ENCODE results near the gene CCDC106. TPM values are rescaled to one million over a fixed set of nuclear protein-coding genes. Genes with fewer than 3 reads are reported as not detected.

CCDC106 gene
- total and polyA plus RNA-seq, 7 experiments from 2014 or later = 2.1 to 9.6 (median 3.7) TPM

DNA sequence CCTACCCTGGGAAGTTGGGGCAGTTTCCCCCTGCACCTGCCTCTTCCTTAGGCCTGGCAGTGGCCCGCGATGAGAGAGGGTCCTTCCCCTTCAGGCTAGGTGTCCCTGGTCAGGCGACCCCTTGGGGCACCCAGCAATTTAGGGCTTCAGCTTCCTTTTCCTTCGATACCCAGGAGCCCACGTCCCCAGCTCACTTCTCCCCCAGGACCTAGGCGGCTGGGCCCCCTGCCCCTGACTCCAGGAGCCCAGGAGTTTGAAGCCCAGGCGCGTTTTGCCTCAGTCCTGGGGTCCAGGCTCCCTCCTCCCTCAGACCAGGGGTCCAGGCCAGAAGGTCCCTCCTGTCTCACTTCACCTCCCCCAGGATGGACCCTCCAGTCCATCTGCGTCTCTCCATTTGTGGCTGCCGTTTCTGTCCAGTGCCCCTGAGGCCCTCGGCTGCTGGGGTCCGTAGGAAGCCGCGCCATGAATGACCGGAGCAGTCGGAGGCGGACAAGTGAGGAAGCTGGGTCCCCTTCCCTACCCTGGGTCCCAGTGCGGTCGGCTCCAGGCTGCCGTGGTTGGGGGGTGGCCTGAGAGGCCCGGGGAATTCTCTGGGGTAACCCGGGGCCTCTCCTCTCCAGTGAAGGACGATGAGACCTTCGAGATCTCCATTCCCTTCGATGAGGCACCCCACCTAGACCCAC lies 714 bp downstream of the CCDC106 start:
- DNase-seq (no peak), ATAC-seq (no peak)
- H3K4me3 ChIP-seq (ENCODE audit: low read length) = peak overlapping the region; percentile 75
- Mint-ChIP-seq H3K4me1 (peaks cover 16 to 50% (median 36%) of the 10 kb centered on the region in 7 donors), H3K27ac (peak overlapping the region in 7 of 9 donors; percentile 47 to 83 (median 55)), H3K4me3 (peak overlapping the region; percentile 67 to 90 (median 78)), H3K27me3 (peaks cover 0 to 2% (median 0%) of the 10 kb centered on the region in 5 donors), H3K36me3 (peaks cover 0 to 10% (median 0%) of the 10 kb centered on the region in 5 donors), H3K9me3 (peaks cover 0 to 2% (median 0%) of the 10 kb centered on the region in 11 donors)
- H3K9me3 ChIP-seq (ENCODE audit: control insufficient read depth in 2 of 3, low read length in 3 of 3) = no peaks in the 10 kb centered on the region
- ChIA-PET POLR2A (interaction anchor here (0.6 to 9.2 kb wide), 2 partner anchors 13 to 187 kb away, joined by 3 to 154 read pairs; no protein-coding TSS in a partner anchor), CTCF (interaction anchor here (1.0 to 2.7 kb wide), 3 partner anchors 9 to 16 kb away, joined by 3 to 17 read pairs (median 4); no protein-coding TSS in a partner anchor)
- H3K4me1 ChIP-seq (ENCODE audit: control insufficient read depth in 2 of 2, insufficient read depth in 2 of 2, low read length in 2 of 2) = peaks cover 16 to 22% of the 10 kb centered on the region in 2 donors
- peak overlapping the region; percentile 76 for H3K27ac ChIP-seq (ENCODE audit: low read depth, low read length)
- H3K27me3 ChIP-seq (ENCODE audit: control insufficient read depth in 2 of 2, insufficient read depth in 2 of 2, low read length in 2 of 2) = no peaks in the 10 kb centered on the region
- intact Hi-C loops (cut with micrococcal nuclease) = no loop called here
- peaks cover 0 to 14% (median 0%) of the 10 kb centered on the region in 3 experiments for H3K36me3 ChIP-seq (ENCODE audit: control insufficient read depth in 2 of 3, insufficient read depth in 3 of 3, low read length in 3 of 3)

DNA sequence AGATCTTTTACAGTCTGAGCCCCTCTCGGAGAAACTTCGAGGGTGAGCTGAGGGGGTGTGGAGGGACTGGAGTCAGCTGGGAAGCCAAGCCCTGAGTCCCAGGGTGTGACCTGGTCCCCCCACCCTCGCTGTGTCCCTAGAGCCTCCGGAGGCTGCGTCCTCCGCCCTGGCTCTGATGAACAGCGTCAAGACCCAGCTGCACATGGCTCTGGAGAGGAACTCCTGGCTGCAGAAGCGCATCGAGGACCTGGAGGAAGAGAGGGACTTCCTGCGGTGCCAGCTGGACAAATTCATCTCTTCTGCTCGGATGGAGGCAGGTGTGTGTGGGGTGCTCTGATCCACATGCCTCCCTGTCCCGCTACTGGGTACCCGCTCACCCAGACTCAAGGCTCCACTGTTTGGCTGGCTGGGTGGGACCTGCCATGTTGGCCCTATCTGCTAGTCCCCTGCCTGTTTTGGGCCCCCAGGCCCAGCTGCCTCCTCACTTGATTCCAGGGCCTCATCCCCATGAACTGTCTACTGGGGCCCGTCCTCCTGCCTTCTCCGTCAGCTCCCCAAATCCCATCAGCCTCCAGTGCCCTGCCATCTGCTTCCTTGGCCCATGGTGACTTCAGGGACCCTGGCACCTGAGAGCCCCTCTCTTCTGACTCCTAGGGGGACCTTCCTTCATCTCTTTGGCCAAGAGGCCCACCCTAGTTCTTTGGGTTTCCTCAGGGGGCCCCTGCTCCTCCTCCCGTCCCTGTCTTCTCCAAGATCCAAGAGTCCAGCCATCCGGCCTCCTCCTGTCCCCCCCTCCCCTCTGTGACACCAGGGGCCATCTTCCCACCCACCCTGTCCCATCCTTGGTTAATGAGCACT lies 1.5 kb downstream of the CCDC106 start:
- CTCF ChIA-PET = interaction anchor here (1.0 to 2.7 kb wide), 2 partner anchors 10 to 17 kb away, joined by 3 to 17 read pairs; no protein-coding TSS in a partner anchor

DNA sequence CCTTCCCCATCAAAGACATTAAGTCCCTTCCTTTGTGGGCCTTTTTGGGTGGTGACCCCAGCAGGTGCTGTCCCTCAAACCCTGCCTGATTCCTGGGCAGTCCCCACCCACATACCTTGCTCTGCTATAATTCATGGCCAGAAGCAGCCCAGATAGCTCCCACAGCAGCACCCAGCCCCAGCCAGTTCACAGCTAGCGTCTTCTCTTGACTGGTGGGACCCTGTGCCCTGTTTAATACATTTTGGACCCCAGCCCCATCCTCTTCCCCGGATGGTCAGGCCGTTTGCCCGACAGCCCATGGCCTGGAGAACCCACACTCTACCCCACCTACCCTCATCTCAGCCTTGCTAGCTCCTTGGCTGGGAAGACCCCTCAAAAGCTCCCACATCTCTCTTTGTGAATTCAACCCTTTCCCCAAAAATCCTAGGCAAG lies 2.1 kb downstream of the CCDC106 start:
- Histone ChIP-seq H3K4me1 (ENCODE audit: control insufficient read depth in 2 of 2, insufficient read depth in 2 of 2, low read length in 2 of 2) (peaks cover 7 to 15% of the 10 kb centered on the region in 2 donors), H3K36me3 (ENCODE audit: control insufficient read depth in 2 of 3, insufficient read depth in 3 of 3, low read length in 3 of 3) (peaks cover 0 to 6% (median 0%) of the 10 kb centered on the region in 3 experiments), H3K27ac (ENCODE audit: low read depth, low read length) (no peak overlapping the region), H3K27me3 (ENCODE audit: control insufficient read depth in 2 of 2, insufficient read depth in 2 of 2, low read length in 2 of 2) (no peaks in the 10 kb centered on the region), H3K4me3 (ENCODE audit: low read length) (no peak overlapping the region), H3K9me3 (ENCODE audit: control insufficient read depth in 2 of 3, low read length in 3 of 3) (no peaks in the 10 kb centered on the region)
- no peak for ATAC-seq
- H3K4me3 Mint-ChIP-seq = peak overlapping the region; percentile 10 to 90 (median 61)
- intact Hi-C loops (cut with micrococcal nuclease) = loop anchor here (5.0 to 10.0 kb wide), 4 partner anchors 243 to 1485 kb away; partner anchors contain the start of genes LENG9 (in 1 of the 2), UBE2S (in 1 of the 2) and ZSCAN5A (in 1 of the 2)
- no peak for DNase-seq
- H3K27me3 Mint-ChIP-seq = peaks cover 0 to 2% (median 0%) of the 10 kb centered on the region in 5 donors
- peaks cover 13 to 46% (median 27%) of the 10 kb centered on the region in 7 donors for H3K4me1 Mint-ChIP-seq
- peaks cover 0 to 8% (median 0%) of the 10 kb centered on the region in 5 donors for H3K36me3 Mint-ChIP-seq
- H3K27ac Mint-ChIP-seq = peak overlapping the region in 6 of 9 donors; percentile 34 to 83 (median 58)
- CTCF ChIA-PET = interaction anchor here (2.7 kb wide), 1 partner anchor 18 kb away, joined by 17 read pairs; no protein-coding TSS in a partner anchor
- H3K9me3 Mint-ChIP-seq = peaks cover 0 to 10% (median 0%) of the 10 kb centered on the region in 11 donors
- POLR2A ChIA-PET = interaction anchor here (1.0 to 9.2 kb wide), 2 partner anchors 8 to 14 kb away, joined by 3 to 154 read pairs; no protein-coding TSS in a partner anchor

More for the DNA sequence above, 1.5 kb downstream of the CCDC106 start:
- DNase-seq (no peak), ATAC-seq (no peak)
- POLR2A ChIA-PET = interaction anchor here (1.0 to 9.2 kb wide), 2 partner anchors 7 to 14 kb away, joined by 3 to 154 read pairs; no protein-coding TSS in a partner anchor
- Mint-ChIP-seq H3K4me3 (peak overlapping the region; percentile 67 to 90 (median 80)), H3K4me1 (peaks cover 13 to 48% (median 29%) of the 10 kb centered on the region in 7 donors), H3K9me3 (peaks cover 0 to 9% (median 0%) of the 10 kb centered on the region in 11 donors), H3K27ac (peak overlapping the region in 7 of 9 donors; percentile 51 to 83 (median 65)), H3K27me3 (peaks cover 0 to 2% (median 0%) of the 10 kb centered on the region in 5 donors), H3K36me3 (peaks cover 0 to 8% (median 0%) of the 10 kb centered on the region in 5 donors)
- Histone ChIP-seq H3K4me3 (ENCODE audit: low read length) (no peak overlapping the region), H3K27ac (ENCODE audit: low read depth, low read length) (peak overlapping the region; percentile 76), H3K36me3 (ENCODE audit: control insufficient read depth in 2 of 3, insufficient read depth in 3 of 3, low read length in 3 of 3) (peaks cover 0 to 12% (median 0%) of the 10 kb centered on the region in 3 experiments), H3K9me3 (ENCODE audit: control insufficient read depth in 2 of 3, low read length in 3 of 3) (no peaks in the 10 kb centered on the region), H3K27me3 (ENCODE audit: control insufficient read depth in 2 of 2, insufficient read depth in 2 of 2, low read length in 2 of 2) (no peaks in the 10 kb centered on the region), H3K4me1 (ENCODE audit: control insufficient read depth in 2 of 2, insufficient read depth in 2 of 2, low read length in 2 of 2) (peaks cover 9 to 17% of the 10 kb centered on the region in 2 donors)
- intact Hi-C loops (cut with micrococcal nuclease) = loop anchor here (5.0 to 10.0 kb wide), 4 partner anchors 242 to 1485 kb away; partner anchors contain the start of genes LENG9 (in 1 of the 2), UBE2S (in 1 of the 2) and ZSCAN5A (in 1 of the 2)

DNA sequence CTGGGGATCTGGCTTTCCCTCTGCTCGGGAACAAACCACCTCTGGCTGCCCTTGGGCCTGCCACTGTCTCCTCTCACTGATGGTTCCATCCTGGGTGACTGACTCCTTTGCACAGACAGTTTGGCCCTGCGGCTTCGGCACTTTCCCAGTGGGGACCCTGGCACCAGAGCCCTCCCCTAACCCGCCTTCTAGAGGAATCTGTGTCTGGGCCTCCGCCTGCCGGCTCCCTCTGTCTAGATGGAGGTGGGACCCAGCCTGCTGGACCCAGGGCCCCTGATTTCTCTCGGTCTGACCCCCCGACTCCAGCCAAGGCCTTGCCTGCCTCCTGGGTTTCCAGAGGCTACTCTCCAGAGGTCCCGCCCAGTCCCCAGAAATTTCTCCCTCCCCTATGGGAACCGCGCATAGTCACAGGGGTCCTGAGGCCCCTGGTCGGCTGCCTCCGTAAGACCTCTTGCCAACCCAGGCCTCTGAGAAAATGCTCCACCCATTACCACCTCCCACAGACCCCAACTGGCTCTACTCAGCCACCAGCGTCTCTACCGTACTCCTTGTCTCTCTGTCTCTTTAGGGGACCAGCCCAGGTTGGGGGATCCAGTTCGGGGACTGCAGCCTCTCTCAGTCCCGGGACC lies 2.7 kb downstream of the CCDC106 start:
- POLR2A ChIA-PET = interaction anchor here (1.0 to 9.2 kb wide), 2 partner anchors 8 to 15 kb away, joined by 3 to 154 read pairs; no protein-coding TSS in a partner anchor
- ATAC-seq (no peak), DNase-seq (no peak)
- Histone ChIP-seq H3K27ac (ENCODE audit: low read depth, low read length) (no peak overlapping the region), H3K9me3 (ENCODE audit: control insufficient read depth in 2 of 3, low read length in 3 of 3) (no peaks in the 10 kb centered on the region), H3K4me1 (ENCODE audit: control insufficient read depth in 2 of 2, insufficient read depth in 2 of 2, low read length in 2 of 2) (peaks cover 9 to 16% of the 10 kb centered on the region in 2 donors), H3K27me3 (ENCODE audit: control insufficient read depth in 2 of 2, insufficient read depth in 2 of 2, low read length in 2 of 2) (no peaks in the 10 kb centered on the region), H3K4me3 (ENCODE audit: low read length) (no peak overlapping the region), H3K36me3 (ENCODE audit: control insufficient read depth in 2 of 3, insufficient read depth in 3 of 3, low read length in 3 of 3) (no peaks in the 10 kb centered on the region)
- Mint-ChIP-seq H3K4me1 (peaks cover 13 to 43% (median 23%) of the 10 kb centered on the region in 7 donors), H3K36me3 (peaks cover 0 to 7% (median 0%) of the 10 kb centered on the region in 5 donors), H3K27ac (peak overlapping the region in 6 of 9 donors; percentile 34 to 83 (median 49)), H3K27me3 (peaks cover 0 to 2% (median 0%) of the 10 kb centered on the region in 5 donors), H3K4me3 (peak overlapping the region in 9 of 10 donors; percentile 10 to 90 (median 63)), H3K9me3 (peaks cover 0 to 10% (median 0%) of the 10 kb centered on the region in 11 donors)
- CTCF ChIA-PET = interaction anchor here (2.7 kb wide), 1 partner anchor 18 kb away, joined by 17 read pairs; no protein-coding TSS in a partner anchor
- intact Hi-C loops (cut with micrococcal nuclease) = loop anchor here (5.0 to 10.0 kb wide), 4 partner anchors 243 to 1486 kb away; partner anchors contain the start of genes LENG9 (in 1 of the 2), UBE2S (in 1 of the 2) and ZSCAN5A (in 1 of the 2)

DNA sequence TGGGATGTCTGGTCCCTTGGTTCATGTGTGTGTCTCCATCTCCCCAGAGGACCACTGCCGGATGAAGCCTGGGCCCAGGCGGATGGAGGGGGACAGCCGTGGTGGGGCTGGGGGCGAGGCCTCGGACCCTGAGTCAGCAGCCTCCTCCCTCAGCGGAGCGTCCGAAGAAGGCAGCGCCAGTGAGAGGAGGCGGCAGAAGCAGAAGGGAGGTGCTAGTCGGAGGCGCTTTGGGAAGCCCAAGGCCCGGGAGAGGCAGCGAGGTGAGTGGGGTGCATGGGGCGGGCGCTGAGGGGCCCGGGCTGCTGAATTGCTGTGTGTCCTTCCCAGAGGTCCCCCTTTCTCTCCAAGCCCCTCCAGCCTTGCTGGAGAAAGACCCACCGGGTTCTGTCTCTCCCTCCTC lies 3.2 kb downstream of the CCDC106 start:
- no peaks in the 10 kb centered on the region for H3K27me3 ChIP-seq (ENCODE audit: control insufficient read depth in 2 of 2, insufficient read depth in 2 of 2, low read length in 2 of 2)
- no peak overlapping the region for H3K4me3 ChIP-seq (ENCODE audit: low read length)
- no peak for ATAC-seq
- H3K36me3 ChIP-seq (ENCODE audit: control insufficient read depth in 2 of 3, insufficient read depth in 3 of 3, low read length in 3 of 3) = no peaks in the 10 kb centered on the region
- Mint-ChIP-seq H3K4me3 (peak overlapping the region in 2 of 10 donors; percentile 56 to 63), H3K36me3 (peaks cover 0 to 12% (median 0%) of the 10 kb centered on the region in 5 donors), H3K27ac (peak overlapping the region in 4 of 9 donors; percentile 7 to 80 (median 35)), H3K9me3 (peaks cover 0 to 10% (median 0%) of the 10 kb centered on the region in 11 donors), H3K27me3 (peaks cover 0 to 2% (median 0%) of the 10 kb centered on the region in 5 donors), H3K4me1 (peaks cover 17 to 47% (median 27%) of the 10 kb centered on the region in 7 donors)
- H3K4me1 ChIP-seq (ENCODE audit: control insufficient read depth in 2 of 2, insufficient read depth in 2 of 2, low read length in 2 of 2) = peaks cover 14 to 21% of the 10 kb centered on the region in 2 donors
- ChIA-PET POLR2A (no interaction called here), CTCF (no interaction called here)
- no peaks in the 10 kb centered on the region for H3K9me3 ChIP-seq (ENCODE audit: control insufficient read depth in 2 of 3, low read length in 3 of 3)
- intact Hi-C loops (cut with micrococcal nuclease) = loop anchor here (5.0 to 10.0 kb wide), 4 partner anchors 244 to 1486 kb away; partner anchors contain the start of genes LENG9 (in 1 of the 2), UBE2S (in 1 of the 2) and ZSCAN5A (in 1 of the 2)
- no peak overlapping the region for H3K27ac ChIP-seq (ENCODE audit: low read depth, low read length)
- no peak for DNase-seq

All from naive thymus-derived CD4-positive, alpha-beta T cell (primary cell).